Activated CD4-positive, CD25-positive, alpha-beta regulatory T cell treated with anti-CD3 and anti-CD28 coated beads, Interleukin-2, amount 50 U/mL, for 16 hours (primary cell): ENCODE measurements around the gene EXTL2.
"Not testable (repeated sequence)": the region's sequence is repeated elsewhere in the genome, so short reads cannot be mapped to it uniquely, and the experiment has no call there.

Source experiments
- DNase-seq: peaks from one replicate; pipeline ENCODE4 v3.0.0-alpha.2; 2020; ENCODE audit warnings: low read depth, low spot score

EXTL2 gene

DNA sequence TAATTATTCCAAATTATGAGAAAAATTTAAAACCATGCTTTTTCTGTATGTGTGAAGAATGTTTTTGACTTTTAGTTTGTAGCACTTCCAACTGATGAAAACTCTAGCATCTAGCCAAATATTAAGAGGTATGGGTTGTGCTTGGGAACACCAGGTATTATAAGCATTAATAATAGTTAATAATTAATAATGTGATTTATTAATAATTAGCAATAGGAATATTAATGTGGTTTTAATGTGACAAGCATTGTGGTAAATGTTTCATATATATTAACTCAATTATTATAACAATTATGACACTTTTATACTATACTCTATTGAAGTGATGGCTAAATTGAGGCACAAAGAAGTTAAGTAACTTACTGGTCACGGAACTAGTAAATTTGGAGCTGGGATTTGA lies 9.1 kb upstream of the EXTL2 start:
- no peak for DNase-seq

DNA sequence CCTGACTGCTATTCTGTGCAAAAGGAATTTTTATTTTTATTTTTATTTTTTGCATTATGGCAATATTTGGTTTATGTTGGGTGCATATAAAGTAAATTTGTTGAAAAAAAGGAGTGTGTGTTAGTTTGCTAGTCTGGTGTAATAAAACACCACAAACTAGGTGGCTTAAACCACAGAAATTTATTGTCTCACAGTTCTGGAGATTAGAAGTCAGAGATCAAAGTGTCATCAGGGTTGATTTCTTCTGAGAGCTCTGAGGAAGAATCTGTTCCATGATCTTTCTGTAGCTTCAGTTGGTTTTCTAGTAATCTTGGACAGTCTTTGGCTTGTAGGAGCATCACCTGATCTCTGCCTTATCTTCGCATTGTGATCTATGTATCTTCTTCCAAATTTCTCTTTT lies 7.7 kb upstream of the EXTL2 start:
- DNase-seq = no peak

DNA sequence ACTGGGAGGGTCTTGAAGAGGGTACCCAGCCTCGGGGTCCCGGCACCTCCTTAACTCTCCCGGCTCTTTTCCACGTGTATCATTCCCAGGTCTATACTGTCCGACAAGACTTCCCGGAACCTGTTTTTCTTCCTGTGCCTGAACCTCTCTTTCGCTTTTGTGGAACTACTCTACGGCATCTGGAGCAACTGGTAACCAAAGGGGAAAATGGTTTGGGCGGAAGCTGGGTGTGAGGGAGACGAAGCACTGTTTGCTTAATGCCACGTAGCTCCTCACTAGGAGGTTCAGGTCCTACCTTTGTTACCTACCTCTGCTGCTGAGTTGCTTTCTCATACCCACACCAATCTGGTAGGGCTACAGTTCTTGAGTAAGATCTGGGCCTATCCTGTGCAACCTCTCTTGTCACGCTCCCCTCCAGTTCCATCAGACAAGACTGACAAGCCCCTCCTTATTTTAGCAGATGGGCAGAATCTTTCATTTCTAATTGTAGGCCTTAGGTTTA lies 1.9 kb upstream of the EXTL2 start:
- peak; percentile 30 for DNase-seq

DNA sequence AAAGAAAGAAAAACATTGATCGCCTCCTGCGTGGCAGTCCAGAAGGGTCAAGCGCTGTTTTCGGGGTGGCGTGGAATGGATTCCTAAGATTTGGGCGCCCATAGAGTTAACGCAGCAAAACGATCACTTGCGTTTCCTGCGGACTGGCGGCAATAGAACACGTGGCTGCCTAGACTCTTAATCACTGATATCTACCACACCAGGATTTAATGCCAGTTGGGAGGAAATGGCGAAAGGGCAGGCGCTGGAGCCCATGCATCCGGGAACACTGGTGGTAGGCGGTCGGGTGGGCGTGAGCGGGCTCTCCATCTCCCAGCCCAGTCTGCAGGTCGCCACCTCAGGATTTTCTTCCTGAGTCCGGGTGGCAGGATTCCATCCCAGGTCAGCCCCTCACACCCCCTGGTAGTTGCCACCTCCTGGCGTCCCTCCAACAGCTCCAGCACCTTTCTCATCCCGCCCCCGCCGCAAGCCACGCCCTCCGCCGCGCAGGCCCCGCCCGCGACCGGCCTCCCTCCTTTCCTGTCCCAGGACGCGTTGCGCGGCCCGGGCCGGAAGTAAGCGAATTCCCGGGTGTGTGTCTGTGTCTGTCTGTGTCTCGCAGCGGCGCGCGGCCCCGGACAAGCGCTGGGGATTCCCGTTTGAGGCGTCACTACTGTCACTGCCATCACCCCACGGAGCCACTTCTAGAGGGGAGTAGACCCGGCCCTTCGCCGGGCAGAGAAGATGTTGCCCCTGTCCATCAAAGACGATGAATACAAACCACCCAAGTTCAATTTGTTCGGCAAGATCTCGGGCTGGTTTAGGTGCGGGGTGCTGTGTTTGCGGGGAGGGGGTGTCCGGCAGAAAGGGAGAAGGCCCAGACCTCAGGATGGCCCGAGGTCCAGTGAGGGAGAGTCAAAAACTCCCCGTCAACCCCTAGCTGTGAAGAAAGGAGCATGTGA lies 1.2 kb upstream of the EXTL2 start, which contains the start of gene SLC30A7:
TSS of gene SLC30A7 (plus strand) at position 551 of the 941 bp plus-strand sequence. CDS start at position 724, 173 bp downstream.
- DNase-seq = peak; percentile 89

DNA sequence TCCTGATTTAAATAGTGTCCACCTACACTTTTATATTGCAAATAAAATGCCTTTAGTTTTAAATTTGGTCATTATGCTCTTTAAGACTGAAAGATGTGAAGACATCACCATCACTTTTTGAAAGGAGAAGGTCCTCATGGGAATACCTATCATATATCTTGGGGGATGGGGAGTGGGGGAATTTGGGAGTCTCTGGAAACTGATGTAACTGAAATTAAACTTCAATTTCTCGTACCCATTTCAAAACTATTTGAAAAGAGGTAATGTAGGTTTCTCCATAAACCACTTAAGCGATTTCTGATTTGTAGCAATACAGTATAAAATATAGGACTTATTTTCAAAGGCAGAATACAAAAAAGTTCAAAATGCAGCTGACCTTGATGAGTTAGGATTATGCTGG lies 924 bp downstream of the EXTL2 start:
- no peak for DNase-seq

DNA sequence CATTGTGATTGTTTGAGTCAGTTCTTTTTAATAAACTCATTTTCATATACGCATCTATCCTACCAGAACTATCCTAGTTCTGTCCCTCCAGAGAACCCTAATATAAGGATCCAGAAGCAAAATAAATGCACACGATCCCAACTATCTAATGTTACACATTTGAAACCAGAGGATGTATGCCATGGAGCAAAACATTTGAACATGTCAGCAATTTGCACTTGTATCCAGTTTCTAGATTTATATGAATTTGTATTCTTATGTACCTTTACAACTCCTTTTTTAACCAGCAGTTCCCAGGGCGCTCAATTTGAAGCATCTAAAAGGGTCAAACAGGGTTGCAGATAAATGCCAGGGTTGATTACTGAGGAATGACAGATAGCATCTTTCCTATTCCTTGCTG lies 2.1 kb downstream of the EXTL2 start:
- no peak for DNase-seq

DNA sequence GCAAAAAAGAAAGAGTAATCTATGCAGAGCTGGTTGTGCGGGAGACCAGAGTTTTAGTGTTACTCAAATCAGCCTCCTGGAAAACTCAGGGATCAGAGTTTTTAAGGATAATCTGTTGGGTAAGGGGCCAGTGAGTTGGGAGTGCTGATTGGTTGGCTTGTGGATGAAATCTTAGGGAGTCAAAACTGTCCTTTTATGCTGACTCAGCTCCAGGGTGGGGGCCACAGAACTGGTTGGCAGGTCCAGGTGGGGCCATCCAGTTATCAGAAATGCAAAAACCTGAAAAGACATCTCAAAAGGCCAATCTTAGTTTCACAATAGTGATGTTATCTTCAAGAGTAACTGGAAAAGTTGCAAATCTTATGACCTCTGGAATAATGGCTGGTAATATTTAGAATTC lies 3.3 kb downstream of the EXTL2 start:
- no peak for DNase-seq

DNA sequence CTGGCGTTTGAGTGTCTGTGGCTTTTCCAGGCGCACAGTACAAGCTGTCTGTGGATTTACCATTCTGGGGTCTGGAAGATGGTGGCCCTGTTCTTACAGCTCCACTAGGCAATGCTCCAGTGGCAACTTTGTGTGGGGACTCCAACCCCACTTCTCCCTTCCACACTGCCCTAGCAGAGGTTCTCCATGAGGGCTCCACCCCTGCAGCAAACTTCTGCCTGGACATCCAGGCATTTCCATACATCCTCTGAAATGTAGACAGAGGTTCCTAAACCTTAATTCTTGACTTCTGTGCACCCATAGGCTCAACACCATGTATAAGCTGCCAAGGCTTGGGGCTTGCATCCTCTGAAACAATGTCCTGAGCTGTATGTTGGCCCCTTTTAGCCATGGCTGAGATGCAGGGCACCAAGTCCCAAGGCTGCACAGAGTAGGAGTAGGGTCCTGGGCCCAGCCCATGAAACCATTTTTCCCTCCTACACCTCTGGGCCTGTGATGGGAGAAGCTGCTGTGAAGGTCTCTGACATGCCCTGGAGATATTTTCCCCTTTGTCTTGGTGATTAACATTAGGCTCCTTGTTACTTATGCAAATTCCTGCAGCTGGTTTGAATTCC lies 4.7 kb downstream of the EXTL2 start:
- DNase-seq = not testable (repeated sequence)

DNA sequence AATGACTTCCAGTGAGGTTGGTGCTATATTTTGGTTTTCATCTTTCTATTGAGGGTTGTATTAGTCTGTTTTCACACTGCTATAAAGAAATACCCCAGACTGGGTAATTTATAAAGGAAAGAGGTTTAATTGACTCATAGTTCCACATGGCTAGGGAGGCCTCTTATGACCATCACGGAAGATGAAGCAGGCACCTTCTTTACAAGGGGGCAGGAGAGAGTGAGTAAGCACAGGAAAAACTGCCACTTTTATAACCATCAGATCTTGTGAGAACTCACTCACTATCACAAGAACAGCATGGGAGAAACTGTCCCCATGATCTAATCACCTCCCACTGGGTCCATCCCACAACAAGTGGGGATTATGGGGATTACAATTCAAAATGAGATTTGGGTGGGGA lies 5.6 kb downstream of the EXTL2 start:
- DNase-seq = not testable (repeated sequence)

DNA sequence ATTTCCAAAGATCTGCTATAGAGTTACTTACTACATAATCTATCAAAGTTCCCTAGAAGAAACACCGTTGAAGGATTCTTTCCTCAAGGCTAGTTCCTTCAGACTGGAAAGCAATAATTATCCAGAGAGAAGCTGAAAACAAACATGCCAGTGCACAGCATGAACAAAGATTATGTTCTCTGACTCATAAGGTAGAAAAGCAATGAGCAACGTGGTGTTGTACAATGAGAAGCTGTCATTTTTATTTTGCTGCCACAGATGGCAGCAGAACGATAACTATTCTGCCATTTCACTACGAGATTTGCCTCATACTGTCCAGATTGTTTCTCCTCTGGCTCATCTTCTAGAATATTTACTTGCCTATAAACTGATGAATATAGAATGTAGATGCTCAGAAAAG lies 10.7 kb downstream of the EXTL2 start:
- DNase-seq = no peak

DNA sequence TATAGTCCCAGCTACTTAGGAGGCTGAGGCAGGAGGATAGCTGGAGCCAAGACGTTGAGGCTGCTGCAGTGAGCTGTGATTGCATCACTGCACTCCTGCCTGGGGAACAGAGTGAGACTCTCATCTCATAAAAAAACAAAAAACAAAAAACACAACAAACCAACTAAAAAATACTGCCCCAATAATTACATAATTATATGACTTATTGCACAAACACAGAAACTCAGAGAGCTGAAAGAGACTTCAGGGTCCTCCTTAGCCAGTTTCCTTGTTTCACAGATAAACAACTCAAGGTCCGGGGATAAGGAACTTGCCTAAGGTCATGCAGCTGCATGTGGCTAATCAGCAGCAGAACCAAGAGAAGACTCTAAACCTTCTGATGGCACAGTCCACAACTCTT lies 11.9 kb downstream of the EXTL2 start:
- DNase-seq = no peak

DNA sequence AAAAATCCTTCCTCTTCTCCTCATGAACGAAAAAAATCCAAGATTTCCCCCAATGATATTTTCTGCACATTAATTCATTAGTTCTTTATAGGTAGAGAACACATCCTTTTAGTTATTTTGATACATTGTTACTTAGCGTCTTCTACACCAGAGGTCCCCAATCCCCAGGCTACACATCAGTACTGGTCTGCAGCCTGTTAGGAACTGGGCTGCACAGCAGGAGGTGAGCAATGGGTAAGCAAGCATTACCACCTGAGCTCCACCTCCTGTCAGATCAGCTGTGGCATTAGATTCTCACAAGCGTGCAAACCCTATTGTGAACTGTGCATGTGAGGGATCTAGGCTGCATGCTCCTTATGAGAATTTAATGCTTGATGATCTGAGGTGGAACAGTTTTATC lies 13.0 kb downstream of the EXTL2 start:
- no peak for DNase-seq

DNA sequence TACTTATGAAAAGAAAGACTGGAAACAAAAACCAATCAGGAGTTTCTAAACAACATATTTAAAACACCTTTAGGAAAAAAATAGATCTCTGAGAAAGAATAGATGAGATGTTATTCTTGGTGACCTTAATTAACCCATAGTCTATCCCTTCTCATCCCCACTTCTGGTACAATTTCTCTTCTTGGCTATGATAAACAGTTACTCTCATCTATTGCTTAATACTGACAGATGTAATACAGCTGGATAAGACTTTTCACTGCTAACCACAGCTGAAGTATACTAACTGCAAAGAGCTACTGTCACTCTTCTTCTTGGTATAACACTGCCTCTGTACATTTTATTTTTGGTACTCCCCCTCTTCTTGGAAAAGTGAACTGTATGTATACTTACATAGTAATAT lies 15.2 kb downstream of the EXTL2 start:
- no peak for DNase-seq

DNA sequence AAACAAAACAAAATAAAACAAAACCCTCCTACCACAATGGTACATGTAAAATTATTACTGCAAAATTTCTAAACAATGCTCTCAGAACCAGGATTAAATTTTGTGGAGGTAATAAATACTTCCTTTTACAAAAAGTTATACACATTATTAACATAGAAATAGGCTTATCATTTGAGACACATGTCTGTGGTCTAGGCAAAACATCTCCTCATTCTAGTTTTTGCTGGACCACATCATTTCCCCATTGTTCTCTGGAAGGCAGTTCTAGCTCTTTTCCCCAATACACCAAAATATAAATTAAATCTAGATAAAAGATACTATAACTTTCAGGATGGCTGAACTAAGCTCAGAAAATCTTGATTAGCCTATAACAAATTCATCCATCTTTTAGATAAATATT lies 18.4 kb downstream of the EXTL2 start:
- no peak for DNase-seq

DNA sequence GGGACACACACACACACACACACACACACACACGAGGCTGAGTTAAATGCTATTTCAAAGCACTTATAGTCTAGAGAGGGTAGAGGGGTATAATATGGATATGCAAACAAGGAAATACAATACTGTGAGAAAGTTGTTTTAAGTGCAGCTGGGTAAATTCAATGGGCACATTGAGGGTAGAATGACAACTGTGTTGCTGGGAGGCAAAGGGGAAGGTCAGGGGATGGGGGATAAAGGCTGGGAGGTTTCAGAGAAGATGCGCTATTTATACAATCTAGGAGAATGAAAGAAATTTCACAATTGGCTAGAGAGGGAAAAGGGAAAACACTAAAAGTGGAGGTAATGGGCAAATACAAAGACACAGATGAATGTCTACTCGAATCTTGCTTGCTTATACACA lies 19.4 kb downstream of the EXTL2 start:
- no peak for DNase-seq

DNA sequence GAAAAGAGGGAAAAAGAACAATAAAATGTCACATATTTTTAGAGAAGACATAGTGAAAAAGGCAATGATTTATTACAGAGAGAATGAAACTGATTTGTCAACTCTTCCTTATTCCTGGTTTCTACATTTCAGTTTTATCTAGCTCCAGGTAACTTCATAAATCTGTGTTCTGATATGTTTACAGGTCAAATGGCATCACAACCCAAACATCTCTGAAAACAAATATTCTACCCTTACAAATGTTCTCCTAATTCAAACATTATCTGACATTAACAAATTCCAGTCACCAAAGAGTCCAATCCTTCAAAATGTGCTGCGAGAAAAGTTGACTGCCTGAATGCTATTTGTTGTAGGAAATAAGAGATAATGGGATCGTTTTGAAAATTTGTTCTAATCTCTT lies 20.2 kb downstream of the EXTL2 start:
- no peak for DNase-seq

DNA sequence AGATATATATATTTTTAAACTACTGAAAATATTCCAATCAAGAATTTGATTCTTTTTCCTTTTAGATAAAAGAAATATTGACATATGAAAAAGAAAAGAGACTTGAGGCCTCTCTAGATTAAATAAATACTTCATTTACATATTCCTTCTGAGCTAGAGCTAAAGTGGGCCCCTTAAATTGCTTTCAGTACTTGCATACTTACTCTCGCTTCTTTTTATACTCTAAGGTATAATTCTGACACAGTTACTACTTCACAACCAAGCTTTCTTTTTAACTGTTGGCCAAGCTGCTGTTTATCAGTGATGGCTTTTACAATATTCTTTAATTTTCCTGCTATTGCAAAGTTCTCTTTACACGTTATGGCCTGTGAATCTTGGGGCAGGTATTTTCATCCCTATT lies 24.6 kb downstream of the EXTL2 start:
- DNase-seq = no peak

DNA sequence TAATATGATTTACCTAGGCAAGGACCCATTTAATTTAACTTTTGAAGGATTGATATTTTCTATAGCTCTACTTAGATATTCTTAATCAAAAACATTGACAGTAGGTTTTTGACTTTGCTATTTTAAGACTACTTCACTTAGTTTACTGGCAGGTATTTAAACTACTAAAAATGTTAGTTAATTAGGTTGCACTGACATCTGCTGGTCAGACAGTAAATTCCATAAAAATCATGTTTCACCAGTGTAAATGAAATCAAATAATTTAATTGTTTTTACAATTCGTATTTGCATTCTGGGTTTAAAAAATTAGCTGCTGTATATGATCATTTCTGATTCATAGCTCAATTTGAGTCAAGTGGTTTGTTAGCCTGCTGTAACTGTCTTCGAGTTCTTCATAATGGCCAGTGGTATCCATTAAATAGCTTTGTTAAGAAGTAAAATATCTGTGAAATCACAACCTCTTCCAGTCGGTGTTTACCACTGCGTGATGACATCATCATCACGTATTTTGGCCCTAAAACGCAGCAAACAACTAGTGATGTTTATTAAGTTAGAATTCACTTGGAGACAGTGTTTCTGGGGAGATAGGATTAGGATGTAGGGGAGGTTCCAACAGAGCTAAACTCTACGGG lies 26.2 kb downstream of the EXTL2 start:
- DNase-seq = no peak

DNA sequence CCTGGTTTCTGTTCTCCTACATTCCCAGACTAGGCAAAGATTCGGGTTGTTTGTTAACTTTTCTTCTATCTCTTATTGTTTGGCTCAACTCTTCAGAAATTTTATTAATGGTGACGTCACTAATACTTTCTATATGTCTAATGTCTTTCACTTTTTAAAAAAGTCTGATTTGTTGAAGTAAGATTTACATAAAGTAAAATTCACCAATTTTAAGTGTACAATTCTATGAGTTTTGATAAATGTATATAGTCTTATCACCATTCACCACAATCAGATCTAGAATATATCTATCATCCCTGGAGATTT lies 27.8 kb downstream of the EXTL2 start:
- DNase-seq = no peak

DNA sequence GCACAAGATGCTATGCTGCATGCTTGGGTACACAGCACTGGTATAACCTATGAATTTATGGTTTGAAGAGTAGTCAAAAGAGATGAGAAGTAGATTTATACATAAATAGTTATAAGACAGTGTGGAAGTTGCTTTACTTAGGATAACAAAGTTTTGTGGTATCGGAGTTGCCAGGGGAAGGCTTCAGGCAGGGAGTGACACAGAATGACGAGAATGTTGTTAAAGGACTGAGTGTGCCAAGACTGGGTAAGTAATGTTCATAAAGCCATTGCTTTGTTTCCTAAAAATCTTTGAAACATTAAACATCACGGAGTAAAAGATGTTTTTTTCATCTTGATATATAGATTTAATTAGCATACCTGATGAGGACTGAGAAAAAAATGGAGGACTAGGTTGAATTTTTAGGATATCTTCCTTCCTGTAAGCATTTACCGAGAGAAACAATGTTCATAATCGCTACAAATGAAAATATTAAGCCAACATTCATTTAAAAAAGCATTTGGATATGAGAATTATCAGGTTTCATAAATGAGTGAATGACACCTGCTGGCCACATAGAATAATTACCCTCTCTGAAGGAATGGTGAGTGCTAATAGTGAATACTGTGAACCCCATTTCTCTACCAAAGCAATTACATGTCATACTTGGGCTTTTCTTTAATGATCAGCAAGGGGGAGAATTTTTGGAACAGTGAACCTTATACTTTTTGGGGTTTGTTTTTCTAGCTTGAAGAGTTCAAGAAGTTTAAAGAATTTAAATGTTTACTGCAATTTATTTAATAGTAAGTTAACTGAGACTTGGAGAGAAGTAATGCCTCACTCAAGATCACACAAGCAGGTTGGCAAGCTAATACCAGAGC lies 28.4 kb downstream of the EXTL2 start:
- DNase-seq = no peak

DNA sequence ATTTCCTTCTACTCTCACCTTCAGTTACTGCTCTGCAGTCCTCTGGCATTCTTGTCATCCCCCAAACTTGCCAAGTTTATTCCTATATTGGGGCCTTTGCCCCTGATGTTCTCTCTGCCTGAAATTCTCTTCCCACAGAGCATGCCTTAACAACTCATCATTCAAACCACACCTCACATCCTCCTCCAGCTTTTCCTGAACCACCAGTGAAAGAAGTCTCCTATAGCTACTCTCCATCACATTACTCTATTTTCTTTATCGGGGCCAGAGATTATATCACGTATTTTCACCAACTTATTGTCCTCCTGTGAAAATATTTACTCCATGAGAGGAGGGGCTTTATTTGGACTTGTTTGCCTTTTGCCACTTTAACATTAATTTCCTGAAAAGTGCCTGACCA lies 32.1 kb downstream of the EXTL2 start:
- no peak for DNase-seq

DNA sequence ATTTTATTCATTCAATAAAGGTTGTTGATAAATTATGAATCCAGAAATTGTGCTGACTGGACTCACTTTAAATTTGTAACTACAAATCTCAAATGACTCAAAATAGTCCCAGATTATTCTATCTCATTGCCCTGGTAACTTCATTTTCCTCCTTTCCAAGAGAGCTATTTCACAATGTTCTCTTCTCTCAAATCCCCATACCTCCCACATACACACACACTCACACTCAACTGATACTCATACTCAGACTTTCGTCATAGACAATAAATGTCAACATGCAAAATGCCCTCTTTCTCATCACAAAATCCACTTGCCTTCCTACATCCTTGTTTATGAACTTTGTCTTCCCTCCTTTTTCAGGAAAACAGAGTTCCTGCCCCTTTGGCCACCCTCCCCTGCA lies 33.3 kb downstream of the EXTL2 start:
- no peak for DNase-seq
